ENCODE measurements around the gene NLRP6. TPM values are rescaled to one million over a fixed set of nuclear protein-coding genes. Genes with fewer than 3 reads are reported as not detected.

Gene NLRP6
- total and polyA plus RNA-seq, 2 of the 4 experiments (the other 2 are of a cell fraction) = not detected

DNA sequence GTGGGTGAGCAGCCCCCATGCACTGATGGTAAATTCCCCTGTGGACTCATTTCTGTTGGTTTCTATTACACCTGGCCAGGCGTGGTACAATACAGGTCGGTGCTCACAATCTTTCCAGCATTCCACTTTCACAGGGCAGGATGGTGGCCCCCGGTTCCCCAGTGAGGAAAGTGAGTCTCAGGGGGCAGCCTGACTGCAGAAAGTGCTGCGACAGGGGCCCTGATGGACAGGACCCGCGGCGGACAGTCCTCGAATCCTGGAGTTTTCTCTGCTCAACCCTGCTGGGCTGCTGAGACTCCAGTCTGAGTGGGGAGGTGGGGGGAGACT is 7.7 kb downstream of the NLRP6 start:
- H4K20me1 ChIP-seq (ENCODE audit: insufficient read depth, low read length) = no peaks in the 10 kb centered on the region
- H3K79me1 ChIP-seq (ENCODE audit: low read depth in 1 of 2, low read length in 2 of 2) = peaks cover 0 to 7% of the 10 kb centered on the region in 2 experiments; a peak in 3 of 4 replicates
- H2BK15ac ChIP-seq (ENCODE audit: low read depth, low read length) = no peak overlapping the region
- no peak overlapping the region for H3K4ac ChIP-seq (ENCODE audit: low read depth, low read length)
- H2BK5ac ChIP-seq (ENCODE audit: low read depth, low read length, poor library complexity, severe bottlenecking) = no peak overlapping the region
- no peaks in the 10 kb centered on the region for H3K9me1 ChIP-seq (ENCODE audit: insufficient read depth, low read length)
- H3K14ac ChIP-seq (replicated peaks; ENCODE audit: low read depth, low read length) = no peak overlapping the region
- no peak overlapping the region for H4K5ac ChIP-seq (ENCODE audit: low read depth, low read length)
- no peak overlapping the region for H3K4me3 ChIP-seq (ENCODE audit: insufficient read depth, low read depth, low read length)
- H3K27ac ChIP-seq (ENCODE audit: insufficient read depth, low read length) = no peak overlapping the region
- no peaks in the 10 kb centered on the region for H3K9me3 ChIP-seq (ENCODE audit: control insufficient read depth, insufficient read depth, low read length)
- TF ChIP-seq NFE2L2 (IDR thresholded peaks at IDR 0.05; ENCODE audit: low read depth, low read length) = no peak
- TF ChIP-seq, protein P1, sequence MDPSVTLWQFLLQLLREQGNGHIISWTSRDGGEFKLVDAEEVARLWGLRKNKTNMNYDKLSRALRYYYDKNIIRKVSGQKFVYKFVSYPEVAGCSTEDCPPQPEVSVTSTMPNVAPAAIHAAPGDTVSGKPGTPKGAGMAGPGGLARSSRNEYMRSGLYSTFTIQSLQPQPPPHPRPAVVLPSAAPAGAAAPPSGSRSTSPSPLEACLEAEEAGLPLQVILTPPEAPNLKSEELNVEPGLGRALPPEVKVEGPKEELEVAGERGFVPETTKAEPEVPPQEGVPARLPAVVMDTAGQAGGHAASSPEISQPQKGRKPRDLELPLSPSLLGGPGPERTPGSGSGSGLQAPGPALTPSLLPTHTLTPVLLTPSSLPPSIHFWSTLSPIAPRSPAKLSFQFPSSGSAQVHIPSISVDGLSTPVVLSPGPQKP (IDR thresholded peaks at IDR 0.05; ENCODE audit: borderline replicate concordance, low read depth, low read length) = no peak
- TF ChIP-seq MAZ (IDR thresholded peaks at IDR 0.05; ENCODE audit: borderline replicate concordance, low read depth, low read length) = no peak
- TF ChIP-seq RCOR1 (IDR thresholded peaks at IDR 0.05; ENCODE audit: insufficient replicate concordance, low read length) = no peak
- TF ChIP-seq, protein P2, sequence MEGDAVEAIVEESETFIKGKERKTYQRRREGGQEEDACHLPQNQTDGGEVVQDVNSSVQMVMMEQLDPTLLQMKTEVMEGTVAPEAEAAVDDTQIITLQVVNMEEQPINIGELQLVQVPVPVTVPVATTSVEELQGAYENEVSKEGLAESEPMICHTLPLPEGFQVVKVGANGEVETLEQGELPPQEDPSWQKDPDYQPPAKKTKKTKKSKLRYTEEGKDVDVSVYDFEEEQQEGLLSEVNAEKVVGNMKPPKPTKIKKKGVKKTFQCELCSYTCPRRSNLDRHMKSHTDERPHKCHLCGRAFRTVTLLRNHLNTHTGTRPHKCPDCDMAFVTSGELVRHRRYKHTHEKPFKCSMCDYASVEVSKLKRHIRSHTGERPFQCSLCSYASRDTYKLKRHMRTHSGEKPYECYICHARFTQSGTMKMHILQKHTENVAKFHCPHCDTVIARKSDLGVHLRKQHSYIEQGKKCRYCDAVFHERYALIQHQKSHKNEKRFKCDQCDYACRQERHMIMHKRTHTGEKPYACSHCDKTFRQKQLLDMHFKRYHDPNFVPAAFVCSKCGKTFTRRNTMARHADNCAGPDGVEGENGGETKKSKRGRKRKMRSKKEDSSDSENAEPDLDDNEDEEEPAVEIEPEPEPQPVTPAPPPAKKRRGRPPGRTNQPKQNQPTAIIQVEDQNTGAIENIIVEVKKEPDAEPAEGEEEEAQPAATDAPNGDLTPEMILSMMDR (conservative IDR thresholded peaks at IDR 0.05; ENCODE audit: low read depth, low read length) = no peak
- TF ChIP-seq SMC3 (IDR thresholded peaks at IDR 0.05; ENCODE audit: low read depth, low read length) = no peak
- TF ChIP-seq RAD21 (IDR thresholded peaks at IDR 0.05; ENCODE audit: low read length) = no peak
- TF ChIP-seq POLR2A (IDR thresholded peaks at IDR 0.05; ENCODE audit: low read depth, low read length) = no peak
- DNase-seq (no peak), ATAC-seq (ENCODE audit: low read depth) (no peak)
- no peak overlapping the region for H2BK20ac ChIP-seq (ENCODE audit: low read depth, low read length)
- ChIA-PET CTCF (no interaction called here), POLR2A (ENCODE audit: unreplicated experiment) (no interaction called here)
- no peak overlapping the region for H2BK120ac ChIP-seq (ENCODE audit: low read depth, low read length)
- H2AK5ac ChIP-seq (ENCODE audit: low read depth, low read length) = no peak overlapping the region
- dilution Hi-C loops (cut with HindIII; ENCODE audit: low sequenced_read_pairs, unreplicated experiment) = no loop called here
- peaks cover 2% of the 10 kb centered on the region; the same call in 1 of the 2 replicates for H3K36me3 ChIP-seq (ENCODE audit: control insufficient read depth, insufficient read depth, low read length)
- no peak overlapping the region for H3K4me2 ChIP-seq (ENCODE audit: low read depth, low read length)
- no peak overlapping the region for H4K8ac ChIP-seq (ENCODE audit: low read depth in 2 of 2, low read length in 2 of 2)
- peak overlapping the region; percentile 62 for H2AFZ ChIP-seq (replicated peaks; ENCODE audit: low read length, poor library complexity)
- no peak overlapping the region for H2AK9ac ChIP-seq (replicated peaks; ENCODE audit: low read depth, low read length, poor library complexity)
- intact Hi-C loops (cut with micrococcal nuclease) = no loop called here
- WGBS, 2 experiments (ENCODE audit: extremely low coverage in 2 of 2, insufficient read length in 1 of 2) = no CpG with 5 or more reads among the region's 8 CpGs
- in situ Hi-C loops (cut with MboI; ENCODE audit: low sequenced_read_pairs) = loop anchor here (10.0 kb wide), 1 partner anchor 61 kb away; no protein-coding TSS in a partner anchor
- no peak overlapping the region for H4K91ac ChIP-seq (ENCODE audit: insufficient read depth, low read depth, low read length)
- no peak overlapping the region for H3K9ac ChIP-seq (ENCODE audit: low read depth, low read length)
- H3K56ac ChIP-seq (ENCODE audit: extremely low read depth, insufficient read depth, low read length) = no peak overlapping the region
- no TSS peak for BruUV-seq (replicated peaks)
- H3K4me1 ChIP-seq (ENCODE audit: control insufficient read depth, insufficient read depth, low read length) = peaks cover 4% of the 10 kb centered on the region; the same call in 1 of the 2 replicates
- H3K27me3 ChIP-seq (ENCODE audit: control insufficient read depth, insufficient read depth, low read length) = peaks cover 44% of the 10 kb centered on the region
- H3K18ac ChIP-seq (ENCODE audit: low read depth, low read length) = no peak overlapping the region
- H3K23ac ChIP-seq (ENCODE audit: low read depth, low read length) = no peak overlapping the region
